Heart left ventricle (tissue), 16 donors: ENCODE data around the gene UBR2. TPM values are rescaled to one million over a fixed set of nuclear protein-coding genes. Genes with fewer than 3 reads are reported as not detected.

Source experiments
- ATAC-seq, 4 donors: fragments of 200-7000 bp; cut with Tn5 transposase; one replicate each; pipeline ENCODE4 v1.9.1; 2020 to 2022; ENCODE audit warnings: moderate library complexity in 4 of 4, mild to moderate bottlenecking in 3 of 4, moderate number of reproducible peaks in 1 of 4
- DNase-seq, 5 donors: peaks; one replicate each; pipeline ENCODE4 v3.0.0-alpha.2; 2020
- H3K27ac ChIP-seq, 12 donors: fragments of 200-600 bp; sonication (generic) in 4 of 12; one replicate each; pipeline versions ENCODE4 v1.5.0 to v1.8.0; 2016 to 2022; ENCODE audit warnings: mild to moderate bottlenecking in 2 of 12
- H3K27me3 ChIP-seq, 9 donors: fragments of 200-600 bp; sonication (generic) in 2 of 9; one replicate each; pipeline versions ENCODE4 v1.5.1 to v1.8.0; 2016 to 2022; ENCODE audit warnings: mild to moderate bottlenecking in 3 of 9
- H3K36me3 ChIP-seq, 9 donors: fragments of 200-600 bp; sonication (generic) in 2 of 9; one replicate each; pipeline versions ENCODE4 v1.5.0 to v1.8.0; 2018 to 2022; ENCODE audit warnings: mild to moderate bottlenecking in 2 of 9
- H3K4me1 ChIP-seq, 12 donors: fragments of 200-600 bp; sonication (generic) in 4 of 12; one replicate each; pipeline versions ENCODE4 v1.5.0 to v1.8.0; 2016 to 2022; ENCODE audit warnings: mild to moderate bottlenecking in 3 of 12
- H3K4me3 ChIP-seq, 12 donors: fragments of 200-600 bp; sonication (generic) in 4 of 12; one replicate each; pipeline versions ENCODE4 v1.5.0 to v1.8.0; 2017 to 2022; ENCODE audit warnings: mild to moderate bottlenecking in 9 of 12, moderate library complexity in 4 of 12
- H3K9me3 ChIP-seq, 12 donors: fragments of 200-600 bp; sonication (generic) in 4 of 12; one replicate each; pipeline versions ENCODE4 v1.5.0 to v1.8.0; 2016 to 2022; ENCODE audit warnings: mild to moderate bottlenecking in 1 of 12
- POLR2A ChIP-seq, 2 donors: fragments of 450-650 bp; IDR thresholded peaks; one replicate each; pipeline ENCODE4 v1.6.1; 2017; ENCODE audit warnings: antibody characterized with exemption in 2 of 2, mild to moderate bottlenecking in 2 of 2, moderate library complexity in 2 of 2
- WGBS, 4 donors: extraction: QIAGEN DNeasy Blood & Tissue Kit in 2 of 4; methylation state at CpG; one replicate each; pipeline versions ENCODE4 v1.1.5 to v1.1.7; 2013 to 2018; 5-methylcytosine and 5-hydroxymethylcytosine counted together
- intact Hi-C, 10 donors: fragments of 100-400 bp; cut with DNase I; formaldehyde crosslinking; loops; one replicate each; pipeline versions ENCODE4 v1.11.1 to v1.14.2; 2022
- polyA plus RNA-seq, 2 donors: library from polyadenylated mRNA; stranded (reverse); fragments of 200-250 nt; gene quantifications; one replicate each; pipeline ENCODE4 v1.2.3, GENCODE V29; 2013
- total RNA-seq, 9 donors: library from RNA; depleted of rRNA in 2 of 9; stranded (reverse); fragments of >200 nt in 2 of 9; fragmentation: NEBNext Ultra II Directional in 3 of 9; extraction: Animal tissue kit (Norgen Biotek cat#: 25700) in 3 of 9; gene quantifications; one replicate each; pipeline versions ENCODE4 v1.1.0 to v1.2.4, GENCODE V29; 2016 to 2023
- TF ChIP-seq, protein P1 (sequence below), 12 donors: fragments of 200-600 bp; sonication (generic) in 4 of 12; IDR thresholded peaks; one replicate each; pipeline versions ENCODE4 v1.5.0 to v1.8.0; 2018 to 2022; ENCODE audit warnings: antibody characterized with exemption in 12 of 12, mild to moderate bottlenecking in 5 of 12
- donor health status: ischemic (EF 13 %, LVEDD 7.1; RV severe dilation, severe dysfunction).
- donor health status: healthy with polysubstance abuse.
- donor health status: DM: no; HTN: yes; CAD: no.
- donor health status: DM: no; HTN: no; CAD: no.
- donor health status: ischemic (EF 25% LVEDD 6.9; RV normal size, moderate dysfunction).
- donor health status: ischemic (EF 25% LVEDD 5.7; RV mildly dilated, moderate dysfunction).
- donor health status: healthy.
- donor health status: DM: yes; HTN: yes; CAD: no.
- donor health status: ischemic (EF 35%, LVEDD 5.7; RV mildly dilated, moderate dysfunction).
- donor health status: nonischemic (EF 11% LVEDD 7.7; RV severe dilation, severe dysfunction).
- donor health status: DM: yes; HTN: yes; CAD: no.
- donor health status: PGD.
- donor health status: ischemic (EF 29% LVEDD 5.4; RV normal size, mild dysfunction).
- donor health status: nonischemic (EF 23%, LVEDD 6.1; RV moderate dilation, normal function).

The UBR2 gene
- total and polyA plus RNA-seq, 11 donors = 9.9 to 35.9 (median 30.1) TPM

DNA sequence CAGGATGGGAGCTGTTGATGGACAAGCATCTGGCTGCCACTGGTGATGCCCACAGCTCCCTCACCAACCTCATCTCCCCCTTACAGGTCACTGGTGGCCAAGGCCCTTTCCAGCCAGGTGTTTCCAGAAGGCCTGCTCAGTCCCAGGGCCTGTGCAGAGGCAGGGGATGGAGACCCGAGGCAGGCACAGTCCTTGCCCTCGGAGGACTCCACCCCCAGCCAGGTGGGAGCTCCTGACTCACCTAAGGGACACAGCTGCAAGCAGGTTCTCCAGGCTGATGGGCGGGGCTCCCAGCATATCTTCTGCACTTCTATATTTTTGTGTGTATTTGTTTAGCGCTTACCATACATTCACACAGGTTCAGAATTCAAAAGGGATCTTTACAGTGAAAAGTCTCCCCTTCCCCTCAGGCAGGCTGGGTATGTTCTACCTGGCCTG lies 141.1 kb downstream of the UBR2 start:
- 80 to 93% (median 92%) methylated on average over 4 of the region's 4 CpGs for WGBS, 4 donors
- H3K9me3 ChIP-seq = no peaks in the 10 kb centered on the region
- H3K4me1 ChIP-seq = peaks cover 0 to 14% (median 0%) of the 10 kb centered on the region in 12 donors
- ATAC-seq (no peak), DNase-seq (no peak)
- peak overlapping the region in 2 of 12 donors; percentile 5 to 35 for H3K27ac ChIP-seq
- H3K27me3 ChIP-seq = no peaks in the 10 kb centered on the region
- no peaks in the 10 kb centered on the region for H3K36me3 ChIP-seq
- TF ChIP-seq, protein P1, sequence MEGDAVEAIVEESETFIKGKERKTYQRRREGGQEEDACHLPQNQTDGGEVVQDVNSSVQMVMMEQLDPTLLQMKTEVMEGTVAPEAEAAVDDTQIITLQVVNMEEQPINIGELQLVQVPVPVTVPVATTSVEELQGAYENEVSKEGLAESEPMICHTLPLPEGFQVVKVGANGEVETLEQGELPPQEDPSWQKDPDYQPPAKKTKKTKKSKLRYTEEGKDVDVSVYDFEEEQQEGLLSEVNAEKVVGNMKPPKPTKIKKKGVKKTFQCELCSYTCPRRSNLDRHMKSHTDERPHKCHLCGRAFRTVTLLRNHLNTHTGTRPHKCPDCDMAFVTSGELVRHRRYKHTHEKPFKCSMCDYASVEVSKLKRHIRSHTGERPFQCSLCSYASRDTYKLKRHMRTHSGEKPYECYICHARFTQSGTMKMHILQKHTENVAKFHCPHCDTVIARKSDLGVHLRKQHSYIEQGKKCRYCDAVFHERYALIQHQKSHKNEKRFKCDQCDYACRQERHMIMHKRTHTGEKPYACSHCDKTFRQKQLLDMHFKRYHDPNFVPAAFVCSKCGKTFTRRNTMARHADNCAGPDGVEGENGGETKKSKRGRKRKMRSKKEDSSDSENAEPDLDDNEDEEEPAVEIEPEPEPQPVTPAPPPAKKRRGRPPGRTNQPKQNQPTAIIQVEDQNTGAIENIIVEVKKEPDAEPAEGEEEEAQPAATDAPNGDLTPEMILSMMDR (IDR thresholded peaks at IDR 0.05) = no peak
- TF ChIP-seq POLR2A (IDR thresholded peaks at IDR 0.05) = no peak
- H3K4me3 ChIP-seq = peak overlapping the region in 2 of 12 donors; percentile 55 to 57
- intact Hi-C loops = no loop called here

DNA sequence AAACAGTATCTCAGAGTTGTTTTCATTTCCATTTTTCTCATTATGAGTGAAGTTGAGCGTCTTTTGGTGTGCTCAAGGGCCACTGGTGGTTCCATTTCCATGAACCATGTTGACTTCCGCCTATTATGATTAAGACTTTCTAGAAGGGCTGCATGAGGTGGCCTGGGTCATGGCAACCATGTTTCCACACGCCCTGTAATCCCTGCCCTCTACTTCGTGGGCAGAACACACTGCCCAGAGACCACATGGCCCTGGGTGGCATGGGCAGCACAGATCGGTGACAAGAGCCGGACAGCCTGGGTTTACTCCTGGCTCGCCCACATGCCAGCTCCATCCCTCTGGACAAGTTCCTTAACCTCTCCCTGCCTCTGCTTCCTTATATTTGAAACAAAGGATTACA lies 143.8 kb downstream of the UBR2 start:
- 87 to 96% (median 91%) methylated on average over 7 of the region's 7 CpGs for WGBS, 4 donors
- intact Hi-C loops = no loop called here
- H3K27ac ChIP-seq = no peak overlapping the region
- no peaks in the 10 kb centered on the region for H3K27me3 ChIP-seq
- H3K4me3 ChIP-seq = no peak overlapping the region
- H3K9me3 ChIP-seq = peaks cover 0 to 11% (median 6%) of the 10 kb centered on the region in 12 donors
- peaks cover 0 to 20% (median 0%) of the 10 kb centered on the region in 12 donors for H3K4me1 ChIP-seq
- ATAC-seq (no peak), DNase-seq (no peak)
- TF ChIP-seq, protein P1 (IDR thresholded peaks at IDR 0.05) = no peak
- TF ChIP-seq POLR2A (IDR thresholded peaks at IDR 0.05) = no peak
- no peaks in the 10 kb centered on the region for H3K36me3 ChIP-seq

- intact Hi-C loops = no loop called here
- no peak for ATAC-seq
- WGBS, 4 donors = 94 to 100% (median 95%) methylated on average over 2 to 11 of the region's 11 CpGs
- Histone ChIP-seq H3K27ac (no peak overlapping the region), H3K9me3 (peaks cover 0 to 11% (median 6%) of the 10 kb centered on the region in 12 donors), H3K27me3 (no peaks in the 10 kb centered on the region), H3K36me3 (no peaks in the 10 kb centered on the region), H3K4me1 (peaks cover 0 to 20% (median 0%) of the 10 kb centered on the region in 12 donors), H3K4me3 (no peak overlapping the region)
- no peak for DNase-seq
- TF ChIP-seq, protein P1 (IDR thresholded peaks at IDR 0.05) = no peak
- no peak for TF ChIP-seq POLR2A (IDR thresholded peaks at IDR 0.05)
Observed at GRCh38 chr6:42708096-42708495, 144.3 kb downstream of the UBR2 start.

- TF ChIP-seq, protein P1 (IDR thresholded peaks at IDR 0.05) = no peak
- TF ChIP-seq POLR2A (IDR thresholded peaks at IDR 0.05) = no peak
- peak in 1 of 4 donors; percentile 33 for ATAC-seq
- Histone ChIP-seq H3K9me3 (peaks cover 0 to 11% (median 6%) of the 10 kb centered on the region in 12 donors), H3K36me3 (no peaks in the 10 kb centered on the region), H3K4me1 (peaks cover 0 to 8% (median 0%) of the 10 kb centered on the region in 12 donors), H3K27ac (peak overlapping the region in 1 of 12 donors; percentile 29), H3K27me3 (no peaks in the 10 kb centered on the region), H3K4me3 (no peak overlapping the region)
- DNase-seq = no peak
- WGBS, 4 donors = 88 to 96% (median 93%) methylated on average over 5 to 6 of the region's 6 CpGs
- intact Hi-C loops = no loop called here
Observed at GRCh38 chr6:42709871-42710270, 146.0 kb downstream of the UBR2 start.
